ENCODE data around the gene AMPD2.
"Not testable (repeated sequence)": the region's sequence is repeated elsewhere in the genome, so short reads cannot be mapped to it uniquely, and the experiment has no call there.

The AMPD2 gene

GRCh38 chr1:109655615-109656519, 36.2 kb downstream of the AMPD2 start, which contains the start of gene GSTM4:
GSTM4 (plus strand) TSS chr1:109656099; CDS start chr1:109656390, 291 bp downstream.
- peak; percentile 51 for DNase-seq

- DNase-seq: no peak
Observed at GRCh38 chr1:109657395-109657794, 37.8 kb downstream of the AMPD2 start.

- no peak for DNase-seq
Observed at GRCh38 chr1:109657970-109658369, 38.3 kb downstream of the AMPD2 start.

- DNase-seq: no peak
Observed at GRCh38 chr1:109658533-109659042, 39.0 kb downstream of the AMPD2 start.

- DNase-seq: no peak
Observed at GRCh38 chr1:109659145-109659544, 39.5 kb downstream of the AMPD2 start.

- DNase-seq: no peak
Observed at GRCh38 chr1:109659997-109660690, 40.5 kb downstream of the AMPD2 start.

GRCh38 chr1:109660691-109661026, 41.0 kb downstream of the AMPD2 start:
- not testable (repeated sequence) for DNase-seq

GRCh38 chr1:109661391-109661790, 41.8 kb downstream of the AMPD2 start:
- DNase-seq: no peak

- no peak for DNase-seq
Observed at GRCh38 chr1:109664671-109665070, 45.0 kb downstream of the AMPD2 start.

GRCh38 chr1:109667452-109668122, 48.0 kb downstream of the AMPD2 start, which contains the start of gene GSTM2:
GSTM2 (plus strand) TSS chr1:109668057; CDS start chr1:109668116, 59 bp downstream.
- DNase-seq: peak; percentile 73

- DNase-seq: no peak
Observed at GRCh38 chr1:109668123-109668775, 48.6 kb downstream of the AMPD2 start.

GRCh38 chr1:109669246-109669948, 49.8 kb downstream of the AMPD2 start:
- no peak for DNase-seq

- not testable (repeated sequence) for DNase-seq
Observed at GRCh38 chr1:109669949-109670302, 50.3 kb downstream of the AMPD2 start.

- DNase-seq: no peak
Observed at GRCh38 chr1:109671067-109671466, 51.4 kb downstream of the AMPD2 start.

- DNase-seq: not testable (repeated sequence)
Observed at GRCh38 chr1:109673861-109674260, 54.2 kb downstream of the AMPD2 start.

- not testable (repeated sequence) for DNase-seq
Observed at GRCh38 chr1:109676683-109677381, 57.2 kb downstream of the AMPD2 start.

- DNase-seq: no peak
Observed at GRCh38 chr1:109677459-109677858, 57.8 kb downstream of the AMPD2 start.

GRCh38 chr1:109678637-109679036, 59.0 kb downstream of the AMPD2 start:
- DNase-seq: not testable (repeated sequence)
